Measurements from ENCODE around the gene ITPK1.

Gene ITPK1

DNA sequence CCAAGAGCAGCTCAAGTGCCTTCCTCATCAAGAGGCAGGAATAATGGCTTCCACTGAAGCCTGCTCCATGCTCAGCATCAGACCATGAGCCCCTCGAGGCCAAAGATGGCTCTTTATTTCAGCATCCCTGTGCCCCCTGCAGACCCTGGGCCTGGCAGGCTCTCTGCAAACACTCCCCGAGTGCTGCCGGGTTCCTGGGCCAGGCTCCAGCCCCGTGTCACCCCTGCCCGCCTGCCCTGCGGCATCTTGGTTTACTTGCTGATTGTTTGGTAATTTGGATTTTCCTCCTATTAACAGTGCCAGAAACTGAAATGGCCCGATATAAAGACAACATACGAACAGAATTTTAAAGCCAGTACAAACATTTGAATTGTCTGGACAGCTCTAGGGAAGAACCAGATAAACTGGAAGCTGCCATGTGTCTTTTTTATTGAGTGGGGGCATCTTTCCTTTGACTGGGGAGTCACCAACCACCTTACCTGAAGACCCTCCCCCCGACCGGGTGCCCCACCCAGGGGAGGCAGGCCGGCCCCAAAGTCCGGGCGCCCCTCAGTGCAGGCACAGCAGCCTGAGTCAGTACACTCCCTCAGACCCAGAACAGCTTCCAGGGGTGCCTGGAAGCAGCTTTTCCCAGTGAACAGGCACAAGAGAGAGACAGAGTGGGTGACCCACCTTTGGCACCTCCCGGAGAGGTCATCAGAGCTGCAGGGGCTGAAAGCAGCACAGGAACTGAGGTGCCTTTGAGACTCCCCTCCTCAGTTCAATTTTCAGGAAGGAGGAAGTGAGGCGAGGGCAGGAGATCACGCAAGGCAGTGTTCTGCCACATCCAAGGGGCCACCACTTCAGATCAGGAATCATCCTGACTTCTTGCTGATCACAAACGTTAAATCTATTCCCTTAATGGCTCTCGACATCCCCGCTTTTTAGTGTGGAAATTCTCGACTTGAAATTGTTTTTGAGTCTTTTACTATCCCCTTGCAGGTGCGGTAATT is 30.6 kb downstream of the ITPK1 start:
- TF ChIP-seq, protein P1, sequence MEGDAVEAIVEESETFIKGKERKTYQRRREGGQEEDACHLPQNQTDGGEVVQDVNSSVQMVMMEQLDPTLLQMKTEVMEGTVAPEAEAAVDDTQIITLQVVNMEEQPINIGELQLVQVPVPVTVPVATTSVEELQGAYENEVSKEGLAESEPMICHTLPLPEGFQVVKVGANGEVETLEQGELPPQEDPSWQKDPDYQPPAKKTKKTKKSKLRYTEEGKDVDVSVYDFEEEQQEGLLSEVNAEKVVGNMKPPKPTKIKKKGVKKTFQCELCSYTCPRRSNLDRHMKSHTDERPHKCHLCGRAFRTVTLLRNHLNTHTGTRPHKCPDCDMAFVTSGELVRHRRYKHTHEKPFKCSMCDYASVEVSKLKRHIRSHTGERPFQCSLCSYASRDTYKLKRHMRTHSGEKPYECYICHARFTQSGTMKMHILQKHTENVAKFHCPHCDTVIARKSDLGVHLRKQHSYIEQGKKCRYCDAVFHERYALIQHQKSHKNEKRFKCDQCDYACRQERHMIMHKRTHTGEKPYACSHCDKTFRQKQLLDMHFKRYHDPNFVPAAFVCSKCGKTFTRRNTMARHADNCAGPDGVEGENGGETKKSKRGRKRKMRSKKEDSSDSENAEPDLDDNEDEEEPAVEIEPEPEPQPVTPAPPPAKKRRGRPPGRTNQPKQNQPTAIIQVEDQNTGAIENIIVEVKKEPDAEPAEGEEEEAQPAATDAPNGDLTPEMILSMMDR (IDR thresholded peaks at IDR 0.05; ENCODE audit: extremely low read depth, missing control alignments) = no peak
- DNase-seq (ENCODE audit: low spot score) = no peak

DNA sequence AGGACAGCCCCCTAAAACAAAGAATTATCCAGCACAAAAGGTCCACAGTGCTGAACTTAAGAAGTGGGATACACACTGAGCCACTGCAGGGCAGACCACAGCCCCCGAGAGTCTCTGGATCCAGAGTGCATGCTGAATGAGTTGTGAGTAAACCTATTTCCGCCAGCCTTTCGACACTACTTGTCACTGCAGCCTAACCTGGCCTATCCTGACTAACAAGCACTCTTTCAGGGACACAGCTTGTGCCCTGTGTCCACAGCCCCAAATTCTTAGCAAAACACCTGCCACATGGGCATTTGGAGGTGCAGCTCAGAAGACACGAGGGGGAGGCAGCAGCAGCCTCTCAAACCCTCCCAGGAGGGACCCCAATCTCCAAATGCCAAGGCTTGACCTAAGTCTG is 31.3 kb downstream of the ITPK1 start:
- no peak for DNase-seq (ENCODE audit: low spot score)
- TF ChIP-seq, protein P1 (IDR thresholded peaks at IDR 0.05; ENCODE audit: extremely low read depth, missing control alignments) = no peak

DNA sequence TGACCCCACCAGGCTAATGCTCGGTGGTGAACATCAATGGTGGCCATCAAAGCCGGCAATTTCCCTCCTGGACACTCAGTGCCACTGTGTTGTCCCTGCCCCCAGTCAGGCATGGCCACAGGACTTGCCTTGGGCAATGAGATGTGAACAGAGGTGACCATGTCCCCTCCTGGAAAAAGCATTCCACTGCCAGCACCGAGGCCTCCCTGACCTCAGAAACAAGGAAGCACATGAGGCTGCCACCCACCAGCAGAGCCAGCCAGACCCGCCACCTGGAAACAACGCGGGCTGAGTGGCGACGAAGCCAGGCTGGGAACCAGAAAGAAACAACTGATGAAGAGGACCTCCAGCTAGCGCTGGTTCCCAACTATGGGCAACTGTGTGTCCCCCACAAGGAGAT is 31.8 kb downstream of the ITPK1 start:
- TF ChIP-seq, protein P1 (IDR thresholded peaks at IDR 0.05; ENCODE audit: extremely low read depth, missing control alignments) = no peak
- DNase-seq (ENCODE audit: low spot score) = no peak

DNA sequence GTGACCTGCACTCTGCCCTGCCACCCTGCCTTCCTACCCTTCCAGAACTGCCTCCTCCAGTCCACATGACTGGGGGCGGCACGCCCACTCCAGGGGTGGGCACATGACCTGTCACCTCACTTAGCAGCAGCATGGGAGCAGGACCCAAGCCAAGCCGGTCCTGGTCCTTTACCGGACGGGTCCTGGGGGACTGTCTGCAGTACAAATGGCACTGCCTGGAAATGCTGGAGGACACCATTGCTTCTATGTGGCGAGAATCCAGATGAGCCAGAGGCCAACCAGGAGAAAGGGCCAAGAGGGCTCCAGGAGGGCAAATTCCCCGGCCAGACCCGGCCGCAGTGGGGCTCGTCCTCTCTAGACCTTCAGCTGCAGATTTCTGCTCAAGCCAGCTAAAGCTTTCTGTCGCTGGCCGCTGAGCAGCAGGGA is 33.1 kb downstream of the ITPK1 start:
- no peak for DNase-seq (ENCODE audit: low spot score)
- TF ChIP-seq, protein P1 (IDR thresholded peaks at IDR 0.05; ENCODE audit: extremely low read depth, missing control alignments) = no peak

DNA sequence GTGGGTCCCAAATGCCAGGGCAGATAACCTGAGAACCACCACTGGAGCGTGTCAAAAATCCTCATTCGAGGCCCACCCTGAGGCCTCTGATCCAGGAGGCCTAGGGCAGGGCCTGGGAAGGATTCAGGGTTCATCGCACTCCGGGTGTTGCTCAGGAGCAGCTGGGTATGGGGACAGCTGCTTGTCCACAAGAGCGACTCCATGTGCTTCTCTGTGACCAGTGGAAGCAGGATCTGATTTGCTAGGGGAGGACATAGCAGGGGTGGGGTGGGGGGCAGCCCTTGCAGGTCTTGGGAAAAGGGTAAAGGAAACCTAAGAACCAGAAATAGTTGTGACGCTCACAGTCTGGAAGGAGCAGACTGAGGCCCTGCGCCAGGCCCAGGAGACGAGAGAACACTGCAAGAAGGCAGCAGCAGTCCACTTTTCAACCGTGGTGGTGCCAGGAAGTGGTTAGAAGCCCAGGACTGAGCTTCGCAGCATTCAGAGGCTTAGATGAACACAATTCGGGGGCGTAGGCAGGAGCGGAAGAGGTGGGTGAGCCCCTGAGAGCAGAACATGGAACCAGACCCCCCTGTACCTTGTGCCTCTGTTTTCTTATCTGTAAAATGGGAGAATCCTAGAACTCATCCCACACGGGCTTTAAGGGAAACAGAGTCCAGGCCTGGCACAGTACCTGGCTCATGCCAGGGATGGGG is 33.7 kb downstream of the ITPK1 start:
- DNase-seq (ENCODE audit: low spot score) = peak; percentile 50
- TF ChIP-seq, protein P1 (IDR thresholded peaks at IDR 0.05; ENCODE audit: extremely low read depth, missing control alignments) = no peak

DNA sequence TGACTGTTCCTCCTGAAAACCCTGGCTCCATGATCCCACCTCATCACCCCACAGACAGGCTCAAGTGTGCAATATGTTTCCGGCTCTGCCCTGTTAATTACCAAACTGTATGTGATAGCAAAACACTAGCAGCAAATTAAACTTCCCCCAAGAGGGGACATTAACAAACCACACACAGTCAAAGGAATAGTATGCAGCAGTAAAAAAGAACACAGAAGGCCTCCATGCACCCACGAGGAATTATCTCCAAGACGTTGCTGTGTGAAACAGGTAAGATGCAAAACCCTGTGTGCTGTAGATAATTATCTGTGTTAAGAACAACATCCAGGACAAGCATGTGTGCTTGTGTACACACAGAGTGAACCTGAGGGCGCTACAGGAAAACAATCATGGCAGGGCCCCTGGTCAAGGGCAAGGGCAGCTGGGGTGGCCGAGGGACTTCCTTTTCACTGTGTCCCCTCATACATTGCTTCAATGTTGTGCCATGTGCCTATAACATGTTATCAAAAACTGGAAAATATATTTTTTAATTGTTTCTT is 35.8 kb downstream of the ITPK1 start:
- TF ChIP-seq, protein P1 (IDR thresholded peaks at IDR 0.05; ENCODE audit: extremely low read depth, missing control alignments) = no peak
- DNase-seq (ENCODE audit: low spot score) = no peak

DNA sequence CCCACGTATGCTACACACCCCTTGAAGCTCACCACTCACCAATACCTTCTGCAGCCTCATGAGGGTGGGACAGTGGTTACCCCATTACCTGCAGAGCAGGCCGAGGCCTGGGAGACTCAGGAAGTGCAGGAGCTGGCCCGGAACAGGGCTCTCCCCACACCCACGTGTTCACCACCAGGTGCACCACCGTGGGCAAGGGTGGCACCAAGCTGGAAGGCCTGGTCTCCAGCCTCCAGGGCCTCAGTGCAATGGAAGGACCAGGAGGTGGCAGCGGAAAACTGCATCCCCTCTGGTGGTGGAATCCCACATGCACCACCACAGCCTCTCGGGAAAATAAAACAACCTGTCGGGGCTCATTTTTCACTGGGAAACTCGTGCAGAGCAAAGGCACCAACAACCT is 36.4 kb downstream of the ITPK1 start:
- TF ChIP-seq, protein P1 (IDR thresholded peaks at IDR 0.05; ENCODE audit: extremely low read depth, missing control alignments) = no peak
- DNase-seq (ENCODE audit: low spot score) = no peak
